Endothelial cell of umbilical vein (primary cell): ENCODE measurements around the gene RBKS. TPM values are rescaled to one million over a fixed set of nuclear protein-coding genes. Genes with fewer than 3 reads are reported as not detected.

Source experiments
- BruUV-seq: library from RNA; stranded (reverse); fragments of 400-500 nt; replicated peaks from 2 replicates; lab custom pipeline; 2021; lab: Mats Ljungman, UMichigan
- CTCF ChIA-PET: fragments of 300-600, 350-600 bp; sonication (Branson Sonifier 250); formaldehyde crosslinking; loops from one replicate; lab custom pipeline; 2021; ENCODE audit warnings: antibody characterized with exemption, inconsistent platforms; lab: Charles Lee
- POLR2A ChIA-PET: fragments of 300-600, 350-600 bp; sonication (Branson Sonifier 250); formaldehyde crosslinking; loops from one replicate; lab custom pipeline; 2021; ENCODE audit warnings: antibody characterized with exemption, inconsistent platforms; lab: Charles Lee
- DNase-seq: peaks from one replicate; pipeline ENCODE4 v3.0.0-alpha.2; 2011; ENCODE audit warnings: low read depth, low spot score
- FAIRE-seq: peaks from 2 replicates; lab custom pipeline; 2011; peaks lifted over from hg19 to GRCh38; lab: Jason Lieb, UNC
- H2AFZ ChIP-seq: 2 replicates; pipeline ENCODE4 v1.6.0; 2012; ENCODE audit warnings: low read depth, low read length, control low read depth, inconsistent platforms
- H3K27ac ChIP-seq: 2 replicates; pipeline ENCODE4 v1.5.1; 2011; ENCODE audit warnings: low read depth, mild to moderate bottlenecking, control low read depth, low read length, moderate library complexity; ENCODE audit not compliant: insufficient read depth
- H3K27me3 ChIP-seq, 2 experiments: 2 replicates each; pipeline versions ENCODE4 v1.6.0 to v1.6.1; 2011; ENCODE audit warnings: low read length in 2 of 2, mixed read lengths in 1 of 2; ENCODE audit not compliant: control insufficient read depth in 2 of 2, insufficient read depth in 2 of 2
- H3K36me3 ChIP-seq, 2 experiments: 2 replicates in 1 of 2; 3 replicates in 1 of 2; pipeline ENCODE4 v1.5.1; 2011; ENCODE audit warnings: low read length in 2 of 2, mild to moderate bottlenecking in 1 of 2, moderate library complexity in 1 of 2; ENCODE audit not compliant: control insufficient read depth in 2 of 2, insufficient read depth in 2 of 2; ENCODE audit errors: extremely low read depth in 1 of 2
- H3K4me1 ChIP-seq: 3 replicates; pipeline ENCODE4 v1.5.1; 2011; ENCODE audit warnings: mild to moderate bottlenecking, low read length; ENCODE audit not compliant: control insufficient read depth, insufficient read depth; ENCODE audit errors: extremely low read depth
- H3K4me2 ChIP-seq: 2 replicates; pipeline ENCODE4 v1.6.1; 2011; ENCODE audit warnings: low read length, control low read depth, mixed read lengths; ENCODE audit not compliant: insufficient read depth
- H3K4me3 ChIP-seq, 3 experiments: fragments of 200-600 bp in 1 of 3; sonication (generic), shearing (Covaris generic) in 1 of 3; replicated peaks in 1 of 3; 2 replicates each; pipeline ENCODE4 v1.5.1; 2011 to 2016; ENCODE audit warnings: control low read depth in 3 of 3, low read length in 3 of 3, mild to moderate bottlenecking in 2 of 3, inconsistent platforms in 1 of 3, low read depth in 1 of 3, moderate library complexity in 1 of 3; ENCODE audit not compliant: insufficient read depth in 1 of 3
- H3K79me2 ChIP-seq: 2 replicates; pipeline ENCODE4 v1.6.0; 2012; ENCODE audit warnings: low read length, inconsistent platforms; ENCODE audit not compliant: control insufficient read depth, insufficient read depth
- H3K9ac ChIP-seq: replicated peaks from 2 replicates; pipeline ENCODE3; 2011; ENCODE audit warnings: low read length, control low read depth; ENCODE audit not compliant: insufficient read depth; ENCODE audit errors: extremely low read depth
- H3K9me1 ChIP-seq: replicated peaks from 3 replicates; pipeline ENCODE4 v1.6.0; 2011; ENCODE audit warnings: mild to moderate bottlenecking, low read length; ENCODE audit not compliant: control insufficient read depth, insufficient read depth; ENCODE audit errors: extremely low read depth
- H3K9me3 ChIP-seq: replicated peaks from 2 replicates; pipeline ENCODE4 v1.5.1; 2012; ENCODE audit warnings: low read length, inconsistent platforms; ENCODE audit not compliant: control insufficient read depth, insufficient read depth
- H4K20me1 ChIP-seq: replicated peaks from 2 replicates; pipeline ENCODE3; 2011; ENCODE audit warnings: mild to moderate bottlenecking, low read length; ENCODE audit not compliant: control insufficient read depth, insufficient read depth; ENCODE audit errors: extremely low read depth
- EZH2 ChIP-seq: IDR thresholded peaks from 2 replicates; pipeline ENCODE4 v1.6.1; 2012; ENCODE audit warnings: borderline replicate concordance, low read depth, mild to moderate bottlenecking, moderate library complexity, low read length, inconsistent platforms; ENCODE audit not compliant: severe bottlenecking
- FOS ChIP-seq: IDR thresholded peaks from 2 replicates; pipeline ENCODE4 v1.6.1; 2011; ENCODE audit warnings: mild to moderate bottlenecking, low read length, moderate library complexity, borderline replicate concordance; ENCODE audit not compliant: insufficient read depth
- GATA2 ChIP-seq: IDR thresholded peaks from 2 replicates; pipeline ENCODE4 v1.7.0; 2011; ENCODE audit warnings: low read depth, mild to moderate bottlenecking, moderate library complexity, mixed read lengths, low read length; ENCODE audit not compliant: insufficient read length, insufficient read depth
- JUN ChIP-seq: IDR thresholded peaks from 2 replicates; pipeline ENCODE4 v1.6.1; 2011; ENCODE audit warnings: borderline replicate concordance, low read depth; ENCODE audit not compliant: insufficient read length, insufficient read depth
- MYC ChIP-seq: IDR thresholded peaks from one replicate; pipeline ENCODE4 v1.6.1; 2011; ENCODE audit warnings: mild to moderate bottlenecking, low read depth, low read length
- POLR2A ChIP-seq: IDR thresholded peaks from 2 replicates; pipeline ENCODE4 v1.6.1; 2012; ENCODE audit warnings: low read depth, mild to moderate bottlenecking, control low read depth, low read length
- POLR2AphosphoS5 ChIP-seq: IDR thresholded peaks from 2 replicates; pipeline ENCODE4 v1.6.1; 2012; ENCODE audit warnings: low read depth, mild to moderate bottlenecking, control low read depth, low read length, moderate library complexity; ENCODE audit not compliant: insufficient read depth
- dilution Hi-C: fragments of 300-500 bp; cut with MboI; formaldehyde crosslinking; loops from one replicate; pipeline ENCODE4 v1.15.0; 2019; ENCODE audit warnings: low sequenced_read_pairs; ENCODE audit not compliant: extremely low pct_ligation_motif_present
- intact Hi-C: fragments of 100-400 bp; cut with micrococcal nuclease; formaldehyde crosslinking; loops from one replicate; pipeline ENCODE4 v1.10.0; 2022
- polyA plus RNA-seq, 4 experiments: library from polyadenylated mRNA; depleted of rRNA in 3 of 4; stranded (reverse) in 3 of 4; unstranded in 1 of 4; fragments of >200 nt; gene quantifications; 2 replicates each; pipeline versions ENCODE4 v1.2.1 to v1.2.3, GENCODE V29; 2011 to 2012; ENCODE audit warnings: missing spikeins in 1 of 4
- total RNA-seq: library from RNA; stranded (reverse); gene quantifications from 2 replicates; pipeline ENCODE4 v1.2.3, GENCODE V29; 2021
- TF ChIP-seq, protein P1 (sequence below), 2 donors: IDR thresholded peaks; 1 replicate in 1 of 2; 2 replicates in 1 of 2; pipeline ENCODE4 v1.5.1; 2011; ENCODE audit warnings: low read length in 2 of 2, mild to moderate bottlenecking in 2 of 2, moderate library complexity in 2 of 2, control low read depth in 1 of 2, inconsistent platforms in 1 of 2, low read depth in 1 of 2; ENCODE audit not compliant: insufficient read depth in 1 of 2; ENCODE audit errors: extremely low read depth in 1 of 2
- TF ChIP-seq, protein P2 (sequence below): IDR thresholded peaks from 2 replicates; pipeline ENCODE4 v1.6.1; 2011; ENCODE audit not compliant: insufficient read depth, insufficient read length

RBKS gene
- total and polyA plus RNA-seq, 2 donors (not counting 3 experiments of a cell fraction or from before 2014, with no cell fraction given) = 0.64 to 1.8 TPM

- Histone ChIP-seq H3K9me1 (no peaks in the 10 kb centered on the region), H4K20me1 (no peaks in the 10 kb centered on the region), H3K4me3 (no peak overlapping the region), H2AFZ (no peak overlapping the region), H3K4me2 (no peak overlapping the region), H3K4me1 (peaks cover 21% of the 10 kb centered on the region), H3K36me3 (no peaks in the 10 kb centered on the region), H3K27me3 (no peaks in the 10 kb centered on the region), H3K27ac (no peak overlapping the region), H3K9me3 (no peaks in the 10 kb centered on the region), H3K79me2 (peaks cover 10% of the 10 kb centered on the region), H3K9ac (no peak overlapping the region)
- no TSS peak for BruUV-seq
- dilution Hi-C loops = no loop called here
- DNase-seq = no peak
- POLR2A ChIA-PET = no interaction called here
- TF ChIP-seq, protein P1, sequence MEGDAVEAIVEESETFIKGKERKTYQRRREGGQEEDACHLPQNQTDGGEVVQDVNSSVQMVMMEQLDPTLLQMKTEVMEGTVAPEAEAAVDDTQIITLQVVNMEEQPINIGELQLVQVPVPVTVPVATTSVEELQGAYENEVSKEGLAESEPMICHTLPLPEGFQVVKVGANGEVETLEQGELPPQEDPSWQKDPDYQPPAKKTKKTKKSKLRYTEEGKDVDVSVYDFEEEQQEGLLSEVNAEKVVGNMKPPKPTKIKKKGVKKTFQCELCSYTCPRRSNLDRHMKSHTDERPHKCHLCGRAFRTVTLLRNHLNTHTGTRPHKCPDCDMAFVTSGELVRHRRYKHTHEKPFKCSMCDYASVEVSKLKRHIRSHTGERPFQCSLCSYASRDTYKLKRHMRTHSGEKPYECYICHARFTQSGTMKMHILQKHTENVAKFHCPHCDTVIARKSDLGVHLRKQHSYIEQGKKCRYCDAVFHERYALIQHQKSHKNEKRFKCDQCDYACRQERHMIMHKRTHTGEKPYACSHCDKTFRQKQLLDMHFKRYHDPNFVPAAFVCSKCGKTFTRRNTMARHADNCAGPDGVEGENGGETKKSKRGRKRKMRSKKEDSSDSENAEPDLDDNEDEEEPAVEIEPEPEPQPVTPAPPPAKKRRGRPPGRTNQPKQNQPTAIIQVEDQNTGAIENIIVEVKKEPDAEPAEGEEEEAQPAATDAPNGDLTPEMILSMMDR (IDR thresholded peaks at IDR 0.05; ENCODE audit: extremely low read depth in 1 of 2, insufficient read depth in 1 of 2, low read depth in 1 of 2, low read length in 2 of 2) = no peak
- TF ChIP-seq MYC (no peak), FOS (no peak), POLR2A (no peak), GATA2 (no peak), EZH2 (no peak), POLR2AphosphoS5 (no peak), JUN (no peak)
- TF ChIP-seq, protein P2, sequence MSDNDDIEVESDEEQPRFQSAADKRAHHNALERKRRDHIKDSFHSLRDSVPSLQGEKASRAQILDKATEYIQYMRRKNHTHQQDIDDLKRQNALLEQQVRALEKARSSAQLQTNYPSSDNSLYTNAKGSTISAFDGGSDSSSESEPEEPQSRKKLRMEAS = no peak
- CTCF ChIA-PET = interaction anchor here (0.7 kb wide), 1 partner anchor 10 kb away, joined by 3 read pairs; no protein-coding TSS in a partner anchor
- intact Hi-C loops = no loop called here
- FAIRE-seq = no peak
Measured at GRCh38 chr2:27782701-27783100, 107.5 kb downstream of the RBKS start.
